ENCODE results near the gene PKLR.
A peak's percentile ranks its signal among the peaks of the same experiment; 100 is the strongest.

The PKLR gene

DNA sequence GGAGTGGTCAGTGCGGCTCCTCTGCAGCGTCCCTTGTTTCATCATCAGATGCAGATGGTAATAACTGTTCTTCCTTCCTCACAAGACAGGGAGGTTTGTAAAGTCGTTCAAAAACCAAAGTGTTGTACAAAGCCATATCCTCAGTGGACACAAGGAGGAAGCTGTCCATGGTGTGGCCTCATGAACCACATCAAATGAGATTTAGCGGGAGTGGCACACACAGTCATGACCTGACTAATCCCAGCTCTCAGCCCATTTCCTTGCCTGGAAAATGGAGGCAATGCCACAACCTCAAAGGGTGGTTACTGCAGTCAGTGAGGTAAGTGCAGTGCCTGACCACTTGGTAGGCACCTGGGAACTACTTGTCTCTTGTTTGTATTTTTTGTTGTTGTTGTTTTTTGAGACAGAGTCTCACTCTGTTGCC lies 59.4 kb downstream of the PKLR start:
- Histone ChIP-seq H3K9ac (ENCODE audit: low read length) (no peak overlapping the region), H3K4me1 (ENCODE audit: low read length) (peaks cover 13% of the 10 kb centered on the region), H3K4me2 (ENCODE audit: low read depth, low read length) (peak overlapping the region; percentile 37), H4K20me1 (ENCODE audit: insufficient read depth, low read length) (no peaks in the 10 kb centered on the region), H3K4me3 (ENCODE audit: low read length) (no peak overlapping the region), H3K9me3 (replicated peaks; ENCODE audit: insufficient read depth, low read length) (no peaks in the 10 kb centered on the region), H3K79me2 (ENCODE audit: low read length) (0 out of 2 replicates have a peak, but pooled peaks cover 6% of the 10 kb centered on the region), H2AFZ (ENCODE audit: low read length) (peak overlapping the region; percentile 68), H3K36me3 (replicated peaks; ENCODE audit: insufficient read depth, low read length) (no peaks in the 10 kb centered on the region), H3K9me2 (replicated peaks; ENCODE audit: insufficient read depth, low read length) (no peaks in the 10 kb centered on the region), H3K27me3 (replicated peaks; ENCODE audit: insufficient read depth, low read length) (no peaks in the 10 kb centered on the region), H3K27ac (ENCODE audit: low read length) (no peak overlapping the region), H3F3A (ENCODE audit: insufficient read depth, low read length) (peaks cover 14% of the 10 kb centered on the region)
- no peak for DNase-seq
- TF ChIP-seq, protein P1, sequence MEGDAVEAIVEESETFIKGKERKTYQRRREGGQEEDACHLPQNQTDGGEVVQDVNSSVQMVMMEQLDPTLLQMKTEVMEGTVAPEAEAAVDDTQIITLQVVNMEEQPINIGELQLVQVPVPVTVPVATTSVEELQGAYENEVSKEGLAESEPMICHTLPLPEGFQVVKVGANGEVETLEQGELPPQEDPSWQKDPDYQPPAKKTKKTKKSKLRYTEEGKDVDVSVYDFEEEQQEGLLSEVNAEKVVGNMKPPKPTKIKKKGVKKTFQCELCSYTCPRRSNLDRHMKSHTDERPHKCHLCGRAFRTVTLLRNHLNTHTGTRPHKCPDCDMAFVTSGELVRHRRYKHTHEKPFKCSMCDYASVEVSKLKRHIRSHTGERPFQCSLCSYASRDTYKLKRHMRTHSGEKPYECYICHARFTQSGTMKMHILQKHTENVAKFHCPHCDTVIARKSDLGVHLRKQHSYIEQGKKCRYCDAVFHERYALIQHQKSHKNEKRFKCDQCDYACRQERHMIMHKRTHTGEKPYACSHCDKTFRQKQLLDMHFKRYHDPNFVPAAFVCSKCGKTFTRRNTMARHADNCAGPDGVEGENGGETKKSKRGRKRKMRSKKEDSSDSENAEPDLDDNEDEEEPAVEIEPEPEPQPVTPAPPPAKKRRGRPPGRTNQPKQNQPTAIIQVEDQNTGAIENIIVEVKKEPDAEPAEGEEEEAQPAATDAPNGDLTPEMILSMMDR (IDR thresholded peaks at IDR 0.05; ENCODE audit: low read length), result no peak
- no peak for TF ChIP-seq EZH2phosphoT487 (IDR thresholded peaks at IDR 0.05; ENCODE audit: low read length)
- no peak for TF ChIP-seq EZH2 (optimal IDR thresholded peaks at IDR 0.05; ENCODE audit: low read depth, low read length)

DNA sequence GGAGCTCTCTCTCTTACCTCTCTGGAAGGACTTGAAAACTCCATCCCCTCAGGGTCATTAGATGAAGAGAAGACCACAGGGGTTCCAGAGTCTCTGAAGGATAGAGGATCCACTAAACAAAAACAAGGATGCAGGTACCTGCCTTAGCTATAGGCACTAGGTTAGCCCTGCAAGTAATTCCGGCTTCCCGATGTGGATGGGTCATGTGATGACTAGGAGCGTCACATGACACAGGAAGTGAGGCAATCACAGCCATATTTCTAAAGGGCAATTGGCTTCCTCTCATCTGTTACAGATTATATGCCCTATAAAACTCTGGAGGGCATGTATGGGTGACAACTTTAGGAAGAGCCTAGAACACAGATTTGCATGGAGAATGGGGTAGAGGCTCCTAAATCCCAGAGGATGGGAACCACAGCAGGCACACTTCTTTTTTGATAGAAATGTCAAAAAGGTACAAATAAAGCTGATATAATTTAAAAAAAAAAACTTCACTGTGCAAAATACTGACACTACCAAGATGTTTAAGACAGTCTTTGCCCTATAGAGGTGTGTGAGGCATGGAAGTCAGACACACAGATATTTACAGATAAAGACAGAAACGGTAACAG lies 60.1 kb downstream of the PKLR start:
- Histone ChIP-seq H2AFZ (ENCODE audit: low read length) (peak overlapping the region; percentile 68), H3K4me1 (ENCODE audit: low read length) (peaks cover 13% of the 10 kb centered on the region), H3F3A (ENCODE audit: insufficient read depth, low read length) (peaks cover 14% of the 10 kb centered on the region), H4K20me1 (ENCODE audit: insufficient read depth, low read length) (no peaks in the 10 kb centered on the region), H3K27ac (ENCODE audit: low read length) (no peak overlapping the region), H3K4me3 (ENCODE audit: low read length) (peak overlapping the region; percentile 58), H3K9ac (ENCODE audit: low read length) (peak overlapping the region; percentile 30; the same call in 1 of the 2 replicates), H3K27me3 (replicated peaks; ENCODE audit: insufficient read depth, low read length) (no peaks in the 10 kb centered on the region), H3K36me3 (replicated peaks; ENCODE audit: insufficient read depth, low read length) (no peaks in the 10 kb centered on the region), H3K79me2 (ENCODE audit: low read length) (0 out of 2 replicates have a peak, but pooled peaks cover 6% of the 10 kb centered on the region), H3K9me2 (replicated peaks; ENCODE audit: insufficient read depth, low read length) (no peaks in the 10 kb centered on the region), H3K4me2 (ENCODE audit: low read depth, low read length) (peak overlapping the region; percentile 37), H3K9me3 (replicated peaks; ENCODE audit: insufficient read depth, low read length) (no peaks in the 10 kb centered on the region)
- peak; percentile 89 for DNase-seq
- TF ChIP-seq EZH2phosphoT487 (IDR thresholded peaks at IDR 0.05; ENCODE audit: low read length) (no peak), EZH2 (optimal IDR thresholded peaks at IDR 0.05; ENCODE audit: low read depth, low read length) (no peak)
- TF ChIP-seq, protein P1 (IDR thresholded peaks at IDR 0.05; ENCODE audit: low read length), result no peak

Measured in MM.1S (cell line).